Activated naive CD4-positive, alpha-beta T cell treated with anti-CD3 and anti-CD28 coated beads, Interleukin-2, amount 50 U/mL, for 24 hours (primary cell): ENCODE results near the gene LAMA2.
"Not testable (repeated sequence)": the region's sequence is repeated elsewhere in the genome, so short reads cannot be mapped to it uniquely, and the experiment has no call there.

Experiments used
- H3K27ac Mint-ChIP-seq: one replicate; pipeline ENCODE4 v1.8.0; 2021; ENCODE audit warnings: mild to moderate bottlenecking, mixed read lengths
- H3K27me3 Mint-ChIP-seq: one replicate; pipeline ENCODE4 v1.8.0; 2021; ENCODE audit warnings: mixed read lengths
- H3K36me3 Mint-ChIP-seq: one replicate; pipeline ENCODE4 v1.8.0; 2021; ENCODE audit warnings: mixed read lengths
- H3K4me1 Mint-ChIP-seq: one replicate; pipeline ENCODE4 v1.8.0; 2021; ENCODE audit warnings: mixed read lengths
- H3K4me3 Mint-ChIP-seq: one replicate; pipeline ENCODE4 v1.8.0; 2021; ENCODE audit warnings: mild to moderate bottlenecking, mixed read lengths
- H3K9me3 Mint-ChIP-seq: one replicate; pipeline ENCODE4 v1.8.0; 2021; ENCODE audit warnings: mixed read lengths

Gene LAMA2

GRCh38 chr6:129069006-129069405 lies 186.1 kb downstream of the LAMA2 start:
- Mint-ChIP-seq H3K36me3 (no peaks in the 10 kb centered on the region), H3K4me3 (no peak overlapping the region), H3K27me3 (peaks cover 1% of the 10 kb centered on the region), H3K4me1 (no peaks in the 10 kb centered on the region), H3K27ac (no peak overlapping the region), H3K9me3 (peaks cover 5% of the 10 kb centered on the region)

GRCh38 chr6:129073051-129073450 lies 190.1 kb downstream of the LAMA2 start:
- H3K4me1 Mint-ChIP-seq = no peaks in the 10 kb centered on the region
- H3K36me3 Mint-ChIP-seq = no peaks in the 10 kb centered on the region
- H3K9me3 Mint-ChIP-seq = no peaks in the 10 kb centered on the region

GRCh38 chr6:129073691-129074395 lies 190.9 kb downstream of the LAMA2 start:
- no peaks in the 10 kb centered on the region for H3K36me3 Mint-ChIP-seq
- peaks cover 2% of the 10 kb centered on the region for H3K27me3 Mint-ChIP-seq
- H3K4me1 Mint-ChIP-seq = no peaks in the 10 kb centered on the region
- H3K9me3 Mint-ChIP-seq = no peaks in the 10 kb centered on the region
- no peak overlapping the region for H3K4me3 Mint-ChIP-seq
- H3K27ac Mint-ChIP-seq = no peak overlapping the region

More at GRCh38 chr6:129073051-129073450, 190.1 kb downstream of the LAMA2 start:
- Mint-ChIP-seq H3K4me3 (no peak overlapping the region), H3K27me3 (peaks cover 2% of the 10 kb centered on the region), H3K27ac (no peak overlapping the region)

GRCh38 chr6:129084406-129084805 lies 201.5 kb downstream of the LAMA2 start:
- H3K4me1 Mint-ChIP-seq = no peaks in the 10 kb centered on the region
- no peaks in the 10 kb centered on the region for H3K36me3 Mint-ChIP-seq
- H3K4me3 Mint-ChIP-seq = no peak overlapping the region
- H3K9me3 Mint-ChIP-seq = no peaks in the 10 kb centered on the region
- H3K27ac Mint-ChIP-seq = no peak overlapping the region
- peaks cover 2% of the 10 kb centered on the region for H3K27me3 Mint-ChIP-seq

- H3K9me3 Mint-ChIP-seq, H3K4me3 Mint-ChIP-seq, H3K4me1 Mint-ChIP-seq, H3K36me3 Mint-ChIP-seq, H3K27me3 Mint-ChIP-seq, H3K27ac Mint-ChIP-seq: not testable (repeated sequence)
These were observed 205.5 kb downstream of the LAMA2 start for GRCh38 chr6:129088481-129088880.

- Mint-ChIP-seq H3K4me3 (no peak overlapping the region), H3K27me3 (peaks cover 2% of the 10 kb centered on the region), H3K27ac (no peak overlapping the region), H3K4me1 (no peaks in the 10 kb centered on the region), H3K36me3 (no peaks in the 10 kb centered on the region), H3K9me3 (no peaks in the 10 kb centered on the region)
These were observed 206.4 kb downstream of the LAMA2 start for GRCh38 chr6:129089357-129089756.

- Mint-ChIP-seq H3K27ac (no peak overlapping the region), H3K4me3 (no peak overlapping the region), H3K27me3 (no peaks in the 10 kb centered on the region), H3K4me1 (no peaks in the 10 kb centered on the region), H3K9me3 (no peaks in the 10 kb centered on the region), H3K36me3 (no peaks in the 10 kb centered on the region)
These were observed 211.2 kb downstream of the LAMA2 start for GRCh38 chr6:129094147-129094546.

GRCh38 chr6:129096651-129097290 lies 213.8 kb downstream of the LAMA2 start:
- Mint-ChIP-seq H3K9me3 (no peaks in the 10 kb centered on the region), H3K36me3 (no peaks in the 10 kb centered on the region), H3K4me1 (no peaks in the 10 kb centered on the region), H3K27ac (no peak overlapping the region), H3K27me3 (peaks cover 2% of the 10 kb centered on the region), H3K4me3 (no peak overlapping the region)

GRCh38 chr6:129098061-129098553 lies 215.2 kb downstream of the LAMA2 start:
- Mint-ChIP-seq H3K4me3 (no peak overlapping the region), H3K27ac (no peak overlapping the region), H3K27me3 (peaks cover 2% of the 10 kb centered on the region), H3K36me3 (no peaks in the 10 kb centered on the region), H3K9me3 (no peaks in the 10 kb centered on the region), H3K4me1 (no peaks in the 10 kb centered on the region)

GRCh38 chr6:129099696-129100095 lies 216.8 kb downstream of the LAMA2 start:
- Mint-ChIP-seq H3K9me3 (no peaks in the 10 kb centered on the region), H3K36me3 (no peaks in the 10 kb centered on the region), H3K27me3 (peaks cover 2% of the 10 kb centered on the region), H3K4me3 (no peak overlapping the region), H3K27ac (no peak overlapping the region), H3K4me1 (no peaks in the 10 kb centered on the region)

GRCh38 chr6:129100164-129100563 lies 217.2 kb downstream of the LAMA2 start:
- Mint-ChIP-seq H3K4me1 (no peaks in the 10 kb centered on the region), H3K27me3 (peaks cover 2% of the 10 kb centered on the region), H3K36me3 (no peaks in the 10 kb centered on the region), H3K9me3 (no peaks in the 10 kb centered on the region), H3K27ac (no peak overlapping the region), H3K4me3 (no peak overlapping the region)

GRCh38 chr6:129102741-129103140 lies 219.8 kb downstream of the LAMA2 start:
- Mint-ChIP-seq H3K27ac (no peak overlapping the region), H3K4me3 (no peak overlapping the region), H3K4me1 (no peaks in the 10 kb centered on the region), H3K9me3 (no peaks in the 10 kb centered on the region), H3K27me3 (peaks cover 4% of the 10 kb centered on the region), H3K36me3 (no peaks in the 10 kb centered on the region)

GRCh38 chr6:129104131-129104530 lies 221.2 kb downstream of the LAMA2 start:
- Mint-ChIP-seq H3K4me3 (no peak overlapping the region), H3K27ac (no peak overlapping the region), H3K4me1 (no peaks in the 10 kb centered on the region), H3K9me3 (no peaks in the 10 kb centered on the region), H3K36me3 (no peaks in the 10 kb centered on the region), H3K27me3 (peaks cover 7% of the 10 kb centered on the region)

- Mint-ChIP-seq H3K9me3 (no peaks in the 10 kb centered on the region), H3K27me3 (peaks cover 7% of the 10 kb centered on the region), H3K27ac (no peak overlapping the region)
These were observed 221.6 kb downstream of the LAMA2 start for GRCh38 chr6:129104560-129104959.

GRCh38 chr6:129105035-129105434 lies 222.1 kb downstream of the LAMA2 start:
- H3K27me3 Mint-ChIP-seq = peaks cover 6% of the 10 kb centered on the region
- H3K36me3 Mint-ChIP-seq = no peaks in the 10 kb centered on the region

More at GRCh38 chr6:129104560-129104959, 221.6 kb downstream of the LAMA2 start:
- Mint-ChIP-seq H3K36me3 (no peaks in the 10 kb centered on the region), H3K4me3 (no peak overlapping the region), H3K4me1 (no peaks in the 10 kb centered on the region)

GRCh38 chr6:129105793-129106192 lies 222.9 kb downstream of the LAMA2 start:
- no peaks in the 10 kb centered on the region for H3K36me3 Mint-ChIP-seq
- H3K27me3 Mint-ChIP-seq = peaks cover 5% of the 10 kb centered on the region
- no peak overlapping the region for H3K27ac Mint-ChIP-seq
- H3K4me3 Mint-ChIP-seq = no peak overlapping the region
- H3K4me1 Mint-ChIP-seq = no peaks in the 10 kb centered on the region
- no peaks in the 10 kb centered on the region for H3K9me3 Mint-ChIP-seq

More at GRCh38 chr6:129105035-129105434, 222.1 kb downstream of the LAMA2 start:
- H3K4me3 Mint-ChIP-seq = no peak overlapping the region
- H3K4me1 Mint-ChIP-seq = no peaks in the 10 kb centered on the region
- H3K27ac Mint-ChIP-seq = no peak overlapping the region
- H3K9me3 Mint-ChIP-seq = no peaks in the 10 kb centered on the region
